GM19468 (cell line): ENCODE results near the gene DCTN3.

ENCODE experiments used
- ATAC-seq: cut with Tn5 transposase; IDR thresholded peaks from one replicate; pipeline ENCODE4 v1.9.1; 2021; ENCODE audit warnings: mild to moderate bottlenecking, moderate library complexity, moderate number of reproducible peaks; ENCODE audit not compliant: unreplicated experiment; ENCODE audit errors: extremely low read depth

The DCTN3 gene

GRCh38 chr9:34620061-34620994 lies at the start of gene DCTN3:
TSS of gene DCTN3 (minus strand) at chr9:34620495. CDS start at chr9:34620464, 31 bp downstream.
- peak; percentile 95 for ATAC-seq

DNA sequence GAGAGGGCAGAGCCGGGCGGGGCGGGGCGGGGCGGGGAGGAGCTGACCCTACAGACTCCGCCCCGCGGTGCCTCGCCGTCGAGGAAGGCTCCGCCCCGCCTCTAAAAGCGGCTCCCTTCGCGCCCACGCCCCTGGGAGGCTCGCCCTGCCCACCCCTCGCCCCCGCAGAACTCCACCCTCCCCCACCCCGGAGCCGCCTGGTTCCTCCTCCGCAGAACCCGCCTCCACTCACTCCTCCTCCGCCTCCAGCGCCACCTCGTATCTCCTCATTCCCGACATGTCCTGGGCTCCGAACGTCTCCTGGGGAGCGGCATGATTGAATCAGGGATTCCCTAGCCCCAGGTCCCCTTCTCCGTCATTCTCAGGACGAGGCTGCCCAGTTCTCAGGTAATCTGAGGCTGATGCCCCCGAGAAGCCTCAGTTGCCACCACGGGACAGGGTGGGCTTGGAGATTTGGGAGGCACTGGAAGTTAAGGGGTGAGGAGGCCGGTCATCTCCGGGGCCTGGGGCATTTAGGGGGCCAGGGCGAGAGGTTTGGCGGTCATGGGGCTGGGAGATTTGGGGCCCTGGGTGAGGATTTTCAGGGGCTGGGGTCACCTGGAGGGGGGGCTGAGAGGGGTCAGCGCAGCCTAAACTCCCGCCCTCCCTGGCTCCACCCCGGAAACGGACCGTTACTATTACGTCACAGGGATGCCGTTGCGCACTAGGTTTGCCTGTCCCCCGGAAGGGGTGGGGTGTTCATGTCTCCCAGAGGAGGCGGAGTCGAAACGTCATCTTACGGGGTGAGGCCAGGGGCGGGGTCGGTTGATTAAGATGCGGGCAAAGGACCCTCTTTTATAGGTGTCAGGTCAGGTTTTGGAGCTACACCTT lies 45.3 kb upstream of the DCTN3 start:
- ATAC-seq: peak; percentile 21

GRCh38 chr9:34665067-34665380 lies 44.7 kb upstream of the DCTN3 start:
- ATAC-seq: peak; percentile 10

- ATAC-seq: no peak
Measured at GRCh38 chr9:34664281-34665066, 44.2 kb upstream of the DCTN3 start.

DNA sequence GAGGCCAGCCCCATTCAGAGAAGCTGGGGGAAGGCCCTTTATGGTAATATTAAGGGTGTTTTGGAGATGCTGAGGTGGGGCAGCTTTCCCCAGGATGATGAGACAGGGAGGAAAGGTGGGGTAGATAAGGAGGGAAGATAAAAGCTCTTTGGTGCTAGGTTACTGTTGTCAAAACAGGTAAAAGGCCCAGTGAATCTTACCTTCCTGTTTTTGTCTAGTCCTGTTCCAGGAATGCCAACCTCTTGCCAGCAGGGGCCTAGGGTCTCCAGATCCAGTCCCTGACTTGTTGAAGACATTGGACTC lies 43.0 kb upstream of the DCTN3 start:
- no peak for ATAC-seq

DNA sequence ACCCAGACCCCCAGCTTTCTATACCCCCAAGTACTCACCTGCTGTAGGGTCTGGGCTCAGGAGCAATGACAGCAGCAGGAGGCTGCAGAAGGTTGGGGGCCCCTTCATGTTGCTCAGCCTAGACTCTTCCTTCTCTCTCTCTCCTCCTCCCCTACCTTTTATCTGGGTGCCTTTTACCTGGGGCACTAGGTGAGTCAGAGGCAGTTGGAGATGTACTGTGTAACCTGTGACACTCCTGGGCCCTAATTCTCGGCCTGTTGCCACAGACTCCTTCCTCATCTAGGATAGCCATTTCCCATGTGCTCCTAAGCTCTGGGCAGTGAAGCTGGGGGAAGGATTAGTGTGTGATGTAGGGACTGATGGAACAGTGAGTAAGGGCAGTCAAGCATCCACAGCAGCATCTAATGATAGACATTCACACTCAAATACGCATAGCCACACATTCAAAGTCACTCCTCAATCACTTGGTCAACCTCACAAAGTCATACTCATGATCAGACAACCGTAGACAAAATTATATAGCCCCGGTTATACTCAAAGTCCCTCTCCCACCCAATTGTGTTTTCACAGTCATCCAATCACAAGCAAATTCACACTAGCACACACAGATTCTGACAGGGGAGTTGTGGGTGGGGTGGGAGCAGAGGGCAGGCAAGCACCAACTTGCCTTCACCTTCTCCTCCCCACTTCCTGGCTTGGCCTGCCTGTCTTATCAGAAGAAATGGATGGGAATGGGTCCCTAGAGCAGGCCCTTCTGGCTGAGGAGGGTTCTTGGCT lies 42.4 kb upstream of the DCTN3 start, which contains the start of gene CCL27:
TSS of gene CCL27 (minus strand) at position 132 of the 777 bp plus-strand sequence. CDS start at position 108, 24 bp downstream.
- no peak for ATAC-seq

DNA sequence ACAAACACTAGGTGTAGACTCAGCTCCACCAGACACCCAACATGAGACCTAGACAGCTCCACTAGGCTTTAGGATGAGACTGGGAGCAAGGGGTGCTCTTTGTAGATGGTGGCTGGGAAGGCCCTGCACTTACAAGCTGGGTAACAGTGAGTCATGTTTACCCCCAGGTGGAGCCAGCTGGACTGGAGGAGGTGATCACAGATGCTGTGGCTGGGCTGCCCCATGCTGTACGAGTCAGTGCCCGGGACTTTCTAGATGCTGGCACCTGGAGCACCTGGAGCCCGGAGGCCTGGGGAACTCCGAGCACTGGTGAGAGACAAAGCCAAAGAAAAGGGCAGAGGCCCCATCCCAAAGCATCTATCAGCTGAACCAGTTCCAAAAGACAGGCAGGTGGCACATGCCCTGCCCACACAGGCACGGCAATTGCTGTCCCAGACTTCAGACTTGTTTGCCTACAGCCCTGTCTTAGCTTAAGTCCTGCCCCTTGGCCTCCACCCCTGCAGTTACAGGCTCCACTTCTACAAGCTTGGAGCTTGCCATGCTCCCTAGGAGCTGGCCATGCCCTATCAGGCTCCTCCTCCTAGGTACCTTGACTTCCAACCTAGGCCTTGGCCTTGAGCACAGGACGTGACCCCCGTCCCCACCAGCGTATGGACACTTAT lies 39.4 kb upstream of the DCTN3 start:
- ATAC-seq: no peak

- no peak for ATAC-seq
Measured at GRCh38 chr9:34658461-34658860, 38.2 kb upstream of the DCTN3 start.

DNA sequence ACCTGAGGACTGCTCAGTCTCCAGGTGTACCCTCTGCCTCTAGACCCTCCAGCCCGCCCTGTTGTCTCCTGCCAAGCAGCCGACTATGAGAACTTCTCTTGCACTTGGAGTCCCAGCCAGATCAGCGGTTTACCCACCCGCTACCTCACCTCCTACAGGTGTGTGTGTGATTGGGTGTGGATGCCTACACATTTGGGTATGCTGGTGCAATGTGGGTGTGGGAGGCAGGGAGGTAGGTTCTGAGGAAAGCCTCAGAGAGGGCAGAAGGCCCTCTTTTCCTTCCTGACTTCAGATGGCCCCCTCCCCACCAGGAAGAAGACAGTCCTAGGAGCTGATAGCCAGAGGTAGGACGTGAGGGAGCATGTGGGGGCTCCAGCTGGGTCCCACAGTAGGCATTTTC lies 36.7 kb upstream of the DCTN3 start:
- ATAC-seq: no peak

GRCh38 chr9:34655394-34655793 lies 35.1 kb upstream of the DCTN3 start:
- ATAC-seq: no peak

DNA sequence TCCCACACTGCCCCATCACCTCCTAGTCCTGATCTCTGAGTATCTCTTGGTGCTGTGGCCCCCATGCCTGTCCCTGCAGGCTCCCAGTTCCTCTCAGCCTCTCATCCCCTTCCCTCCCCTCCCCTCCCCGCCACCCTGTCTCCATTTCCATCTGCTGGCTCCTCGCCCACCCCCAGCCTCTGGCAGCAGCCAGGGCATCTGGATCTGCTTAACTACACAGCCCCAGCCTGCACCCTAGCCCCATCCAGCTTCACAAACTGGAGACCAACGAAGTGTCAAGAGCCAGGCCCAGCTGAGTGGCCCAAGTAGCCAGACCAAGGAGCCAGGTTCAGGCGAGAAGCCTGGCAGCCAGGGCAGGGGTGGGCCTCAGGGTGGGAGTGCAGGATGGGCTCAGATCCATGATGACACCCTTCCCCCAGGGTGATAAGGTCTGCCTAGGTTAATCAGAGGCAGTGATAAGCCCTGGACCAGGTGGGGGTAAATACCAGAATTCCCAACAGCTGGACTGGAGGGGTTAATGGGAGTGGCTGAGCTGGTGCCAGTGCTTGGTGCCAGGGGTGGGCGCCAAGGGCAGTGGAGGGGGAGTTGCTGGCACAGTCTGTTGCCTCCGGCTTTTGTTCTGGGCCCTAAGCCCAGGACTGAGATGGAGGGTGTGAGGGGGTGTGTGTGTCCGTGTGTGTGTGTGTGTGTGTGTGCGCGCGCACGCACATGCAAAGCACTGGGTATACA lies 34.2 kb upstream of the DCTN3 start:
- no peak for ATAC-seq

GRCh38 chr9:34653151-34654072 lies 33.1 kb upstream of the DCTN3 start:
- no peak for ATAC-seq

DNA sequence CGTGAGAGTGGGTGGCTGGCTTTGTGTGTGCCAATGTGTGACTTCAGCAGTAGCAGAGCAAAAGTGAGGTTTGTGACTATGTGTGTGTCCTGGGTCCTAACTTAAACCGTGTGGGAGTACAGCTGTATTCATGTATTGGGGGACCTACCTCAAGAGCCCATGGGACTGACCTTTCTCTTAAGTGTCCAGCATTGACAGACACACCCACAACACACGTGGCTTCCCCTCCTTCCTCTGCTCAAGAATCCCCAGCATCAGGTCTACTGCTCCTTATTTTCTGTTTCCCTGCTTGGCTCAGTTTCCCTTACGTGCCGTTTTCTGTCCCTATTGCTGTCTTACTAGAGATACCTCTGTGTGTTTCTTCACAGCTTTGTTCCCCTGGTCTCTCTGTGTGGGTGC lies 32.3 kb upstream of the DCTN3 start:
- ATAC-seq: no peak

- no peak for ATAC-seq
Measured at GRCh38 chr9:34651876-34652601, 31.7 kb upstream of the DCTN3 start, which contains the start of gene IL11RA. TSS of gene IL11RA (plus strand) at chr9:34652185. CDS start at chr9:34655218, 3,033 bp downstream.

DNA sequence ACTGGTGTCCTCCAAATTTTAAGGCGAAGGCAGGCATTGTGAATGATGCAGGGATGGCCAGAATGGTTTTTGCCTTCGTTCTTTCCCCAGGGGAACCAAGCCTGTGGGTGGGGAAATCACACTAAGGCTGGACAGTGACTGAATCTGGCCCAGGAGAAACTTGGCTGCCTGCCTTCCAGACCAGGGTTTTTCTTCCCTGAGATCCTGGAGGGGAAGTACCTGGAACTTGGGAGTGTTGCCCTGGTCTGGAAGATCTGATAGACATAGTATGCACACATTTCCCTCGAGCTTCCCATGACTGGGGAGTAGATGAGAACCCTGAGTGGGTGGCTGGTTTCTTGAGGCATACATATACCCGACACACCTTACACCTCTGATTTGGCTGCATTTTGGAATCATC lies 31.0 kb upstream of the DCTN3 start:
- no peak for ATAC-seq

DNA sequence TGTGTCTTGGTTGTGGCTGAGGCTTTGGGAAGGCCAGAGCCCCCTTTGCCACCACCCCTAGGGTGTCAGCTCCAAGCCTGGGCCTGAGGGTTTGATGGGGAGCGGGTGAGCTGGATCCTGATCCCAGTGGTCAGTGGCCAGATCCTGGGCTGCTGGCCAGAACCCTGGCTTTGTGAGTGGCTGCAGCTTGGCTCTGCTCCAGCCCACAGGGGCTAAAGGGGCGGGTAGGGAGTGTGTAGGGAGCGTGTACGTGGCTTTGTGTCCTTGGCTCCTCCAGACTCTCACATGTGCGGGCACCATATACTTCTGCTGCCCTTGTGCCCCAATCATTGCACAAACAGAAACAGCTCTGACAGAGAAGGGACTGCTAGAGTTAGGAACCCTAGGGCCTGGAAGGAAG lies 30.5 kb upstream of the DCTN3 start:
- no peak for ATAC-seq

DNA sequence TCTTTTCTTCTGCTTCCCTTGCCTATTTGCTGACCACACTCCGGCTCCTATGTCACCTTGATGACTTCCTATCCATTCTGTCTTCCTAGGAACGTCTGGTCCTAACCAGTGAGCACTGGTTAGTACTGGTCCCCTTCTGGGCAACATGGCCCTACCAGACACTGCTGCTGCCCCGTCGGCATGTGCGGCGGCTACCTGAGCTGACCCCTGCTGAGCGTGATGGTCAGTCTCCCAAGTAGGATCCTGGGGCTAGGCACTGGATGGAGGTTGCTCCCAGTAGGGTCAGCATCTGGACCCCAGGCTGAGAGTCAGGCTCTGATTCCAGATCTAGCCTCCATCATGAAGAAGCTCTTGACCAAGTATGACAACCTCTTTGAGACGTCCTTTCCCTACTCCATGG lies 28.4 kb upstream of the DCTN3 start:
- no peak for ATAC-seq
